OCI-LY7 (cell line): ENCODE results near the gene IGF2.
A peak's percentile ranks its signal among the peaks of the same experiment; 100 is the strongest.

Source experiments
- EZH2phosphoT487 ChIP-seq: fragments of 200-600 bp; sonication (generic); IDR thresholded peaks from 2 replicates; pipeline ENCODE4 v1.6.1; 2018; ENCODE audit warnings: low read depth, borderline replicate concordance, mild to moderate bottlenecking, mixed run types, antibody characterized with exemption, low read length, moderate library complexity, mixed read lengths
- TF ChIP-seq, protein P1 (sequence below): fragments of 200-600 bp; sonication (generic); conservative IDR thresholded peaks from 2 replicates; pipeline ENCODE4 v1.5.1; 2014; ENCODE audit warnings: mild to moderate bottlenecking, antibody characterized with exemption, low read length, moderate library complexity, mixed read lengths

DNA sequence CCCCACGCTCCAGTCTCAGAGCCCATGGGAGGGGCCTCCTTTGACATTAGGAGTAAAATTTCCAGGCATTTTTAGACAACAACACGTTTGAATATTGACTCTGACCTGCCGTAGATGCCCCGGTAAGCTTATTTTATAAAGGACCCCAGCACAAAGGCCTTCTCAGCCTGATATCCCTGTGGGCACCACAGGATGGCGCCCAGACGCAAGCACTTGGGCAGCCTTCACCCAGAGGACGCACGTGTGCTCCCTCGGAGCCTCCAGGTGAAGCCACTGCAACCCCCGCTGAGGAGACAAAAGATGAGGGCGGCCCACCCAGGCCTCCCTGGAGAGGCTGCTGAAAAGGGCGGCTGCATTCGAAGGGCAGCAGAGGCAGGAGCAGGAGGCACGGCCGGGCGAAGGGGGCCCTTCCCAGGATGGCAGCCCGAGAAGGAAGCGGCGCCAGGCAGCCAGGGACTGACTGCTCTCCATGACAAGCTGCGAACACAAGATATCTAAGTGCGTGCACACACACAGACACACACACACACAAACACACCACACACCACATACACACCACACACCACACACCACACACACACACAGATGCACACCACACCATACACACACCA lies 47.6 kb upstream of the IGF2 start:
- TF ChIP-seq, protein P1, sequence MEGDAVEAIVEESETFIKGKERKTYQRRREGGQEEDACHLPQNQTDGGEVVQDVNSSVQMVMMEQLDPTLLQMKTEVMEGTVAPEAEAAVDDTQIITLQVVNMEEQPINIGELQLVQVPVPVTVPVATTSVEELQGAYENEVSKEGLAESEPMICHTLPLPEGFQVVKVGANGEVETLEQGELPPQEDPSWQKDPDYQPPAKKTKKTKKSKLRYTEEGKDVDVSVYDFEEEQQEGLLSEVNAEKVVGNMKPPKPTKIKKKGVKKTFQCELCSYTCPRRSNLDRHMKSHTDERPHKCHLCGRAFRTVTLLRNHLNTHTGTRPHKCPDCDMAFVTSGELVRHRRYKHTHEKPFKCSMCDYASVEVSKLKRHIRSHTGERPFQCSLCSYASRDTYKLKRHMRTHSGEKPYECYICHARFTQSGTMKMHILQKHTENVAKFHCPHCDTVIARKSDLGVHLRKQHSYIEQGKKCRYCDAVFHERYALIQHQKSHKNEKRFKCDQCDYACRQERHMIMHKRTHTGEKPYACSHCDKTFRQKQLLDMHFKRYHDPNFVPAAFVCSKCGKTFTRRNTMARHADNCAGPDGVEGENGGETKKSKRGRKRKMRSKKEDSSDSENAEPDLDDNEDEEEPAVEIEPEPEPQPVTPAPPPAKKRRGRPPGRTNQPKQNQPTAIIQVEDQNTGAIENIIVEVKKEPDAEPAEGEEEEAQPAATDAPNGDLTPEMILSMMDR = peak; percentile 71
- TF ChIP-seq EZH2phosphoT487 = no peak
